Stimulated activated CD4-positive, alpha-beta T cell treated with anti-CD3 and anti-CD28 coated beads, Interleukin-15, amount 100 ng/mL, for 1 hour (primary cell): Measurements from ENCODE around the gene DNAJB13.

Experiments used
- DNase-seq, 2 donors: peaks; one replicate each; pipeline ENCODE4 v3.0.0-alpha.2; 2020; ENCODE audit warnings: low read depth in 1 of 2, low spot score in 1 of 2

The DNAJB13 gene

GRCh38 chr11:74012074-74012809 lies 61.4 kb downstream of the DNAJB13 start:
- no peak for DNase-seq

GRCh38 chr11:74013141-74013540 lies 62.3 kb downstream of the DNAJB13 start:
- DNase-seq, result no peak

GRCh38 chr11:74014880-74015279 lies 64.1 kb downstream of the DNAJB13 start:
- DNase-seq, result no peak

- no peak for DNase-seq
These were observed 65.3 kb downstream of the DNAJB13 start for GRCh38 chr11:74015919-74016684.

GRCh38 chr11:74017631-74018030 lies 66.8 kb downstream of the DNAJB13 start:
- no peak for DNase-seq

GRCh38 chr11:74018331-74019005 lies 67.6 kb downstream of the DNAJB13 start:
- no peak for DNase-seq

- no peak for DNase-seq
These were observed 68.4 kb downstream of the DNAJB13 start for GRCh38 chr11:74019104-74019738.

- no peak for DNase-seq
These were observed 69.0 kb downstream of the DNAJB13 start for GRCh38 chr11:74019860-74020259.
